ENCODE measurements around the gene KIF25.

The KIF25 gene

GRCh38 chr6:167975458-167975857 is 22.0 kb upstream of the KIF25 start:
- TF ChIP-seq CTCF (IDR thresholded peaks at IDR 0.05) = no peak

DNA sequence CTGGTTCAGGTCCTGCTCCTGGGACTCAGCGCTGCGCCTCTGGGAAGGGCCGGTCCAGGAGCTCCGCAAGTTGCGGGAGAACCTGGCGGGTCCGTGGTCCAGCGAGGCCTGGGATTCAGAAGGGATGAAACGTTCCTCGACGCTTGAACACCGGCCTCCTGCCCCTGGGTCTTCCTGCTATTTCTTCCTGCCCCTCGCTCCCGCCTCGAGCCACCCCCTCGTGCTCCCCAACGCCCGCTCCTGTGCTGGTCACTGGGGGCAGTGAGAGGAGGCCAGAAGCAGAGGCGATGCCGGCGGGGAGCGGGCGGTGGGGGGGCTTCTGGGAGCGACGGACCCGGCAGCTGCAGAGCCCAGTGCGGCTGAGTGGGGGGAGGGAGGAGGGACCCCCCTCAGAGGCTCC is 20.8 kb upstream of the KIF25 start:
- TF ChIP-seq CTCF (IDR thresholded peaks at IDR 0.05) = no peak

GRCh38 chr6:167977717-167978467 is 19.6 kb upstream of the KIF25 start:
- no peak for TF ChIP-seq CTCF (IDR thresholded peaks at IDR 0.05)

GRCh38 chr6:167978607-167979006 is 18.9 kb upstream of the KIF25 start:
- no peak for TF ChIP-seq CTCF (IDR thresholded peaks at IDR 0.05)

DNA sequence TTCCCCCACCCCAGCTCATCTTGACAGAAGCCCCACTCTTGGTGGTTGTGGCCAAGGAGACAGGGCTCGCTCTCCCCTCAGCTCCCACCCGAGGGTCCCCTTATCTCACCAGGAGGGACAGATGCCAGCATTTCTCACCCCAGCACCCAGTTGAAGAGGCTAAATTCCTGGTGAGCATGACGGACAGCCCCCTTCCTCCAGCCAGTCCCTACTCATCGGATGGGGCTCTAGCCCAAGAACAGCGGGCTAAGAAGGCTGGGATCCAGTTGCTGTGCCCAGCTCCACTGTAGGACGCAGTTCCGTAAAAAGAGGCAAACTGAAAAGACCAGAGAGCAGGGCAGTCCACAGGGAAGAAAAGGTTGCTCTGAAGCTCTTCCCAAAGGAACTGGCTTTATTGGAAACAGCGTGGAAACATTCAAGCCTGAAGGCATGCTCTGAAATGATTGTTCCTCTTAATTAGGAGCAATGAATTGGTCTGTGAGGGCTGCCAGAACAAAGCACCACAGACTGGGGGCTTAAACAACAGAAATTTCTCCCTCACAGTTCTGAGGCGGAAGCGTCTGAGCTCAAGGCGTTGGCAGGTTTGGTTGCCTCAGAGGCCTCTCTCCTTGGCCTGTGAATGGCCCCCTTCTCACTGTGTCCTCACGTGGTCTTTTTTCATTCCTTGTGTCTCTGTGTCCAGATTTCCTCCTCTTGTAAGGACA is 17.9 kb upstream of the KIF25 start:
- no peak for TF ChIP-seq CTCF (IDR thresholded peaks at IDR 0.05)

DNA sequence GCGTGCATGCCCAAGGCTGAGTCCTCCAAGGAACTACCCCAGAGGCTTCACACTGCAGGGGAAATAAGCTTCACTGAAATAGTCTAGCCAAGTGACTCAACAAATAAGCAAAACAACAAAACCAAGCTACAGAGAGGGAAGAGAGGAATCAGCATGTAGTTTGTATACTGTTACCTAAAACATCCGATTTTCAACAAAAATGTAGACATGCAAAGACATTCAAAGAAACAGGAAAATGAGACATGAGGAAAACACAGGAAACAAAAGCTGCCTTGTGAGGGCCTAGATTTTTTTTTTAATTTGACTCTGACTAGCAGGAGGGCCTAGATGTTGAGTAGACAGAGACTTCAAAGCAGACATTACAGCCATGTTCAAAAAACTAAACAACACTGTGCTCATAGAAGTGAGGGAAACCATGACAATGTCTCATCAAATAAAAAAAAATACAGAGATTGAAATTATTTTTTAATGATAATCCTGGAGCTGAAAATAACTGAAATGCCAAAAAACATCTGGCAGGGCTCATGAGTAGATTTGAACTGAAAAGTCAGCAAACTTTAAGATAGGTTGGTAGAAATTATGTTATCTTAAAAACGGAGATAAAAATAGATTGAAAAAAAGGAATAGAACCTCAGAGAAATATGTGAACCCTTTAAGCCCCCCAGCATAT is 16.4 kb upstream of the KIF25 start:
- no peak for TF ChIP-seq CTCF (IDR thresholded peaks at IDR 0.05)

DNA sequence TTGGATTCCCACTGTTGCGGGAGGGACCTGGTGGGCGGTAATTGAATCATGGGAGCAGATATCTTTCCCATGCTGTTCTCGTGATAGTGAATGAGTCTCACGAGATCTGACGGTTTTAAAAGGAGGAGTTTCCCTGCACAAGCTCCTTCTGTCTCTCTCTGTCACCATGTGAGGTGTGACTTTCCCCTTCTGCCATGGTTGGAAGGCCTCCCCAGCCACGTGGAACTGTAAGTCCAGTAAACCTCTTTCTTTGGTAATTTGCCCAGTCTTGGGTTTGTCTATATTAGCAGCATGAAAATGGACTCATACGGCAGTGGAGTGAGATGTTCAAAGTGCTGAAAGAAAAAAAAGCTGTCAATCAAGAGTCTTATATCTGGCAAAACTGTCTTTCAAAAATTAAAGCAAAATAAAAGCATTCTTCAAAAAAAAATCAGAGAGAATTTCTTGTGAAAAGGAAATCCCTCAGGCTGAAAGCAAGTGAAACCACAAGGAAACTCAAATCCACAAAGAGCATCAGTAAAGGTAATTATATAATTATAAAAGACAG is 15.5 kb upstream of the KIF25 start:
- no peak for TF ChIP-seq CTCF (IDR thresholded peaks at IDR 0.05)
